ENCODE data around the gene PTPRG.
"Not testable (repeated sequence)": the region's sequence is repeated elsewhere in the genome, so short reads cannot be mapped to it uniquely, and the experiment has no call there.

PTPRG gene

DNA sequence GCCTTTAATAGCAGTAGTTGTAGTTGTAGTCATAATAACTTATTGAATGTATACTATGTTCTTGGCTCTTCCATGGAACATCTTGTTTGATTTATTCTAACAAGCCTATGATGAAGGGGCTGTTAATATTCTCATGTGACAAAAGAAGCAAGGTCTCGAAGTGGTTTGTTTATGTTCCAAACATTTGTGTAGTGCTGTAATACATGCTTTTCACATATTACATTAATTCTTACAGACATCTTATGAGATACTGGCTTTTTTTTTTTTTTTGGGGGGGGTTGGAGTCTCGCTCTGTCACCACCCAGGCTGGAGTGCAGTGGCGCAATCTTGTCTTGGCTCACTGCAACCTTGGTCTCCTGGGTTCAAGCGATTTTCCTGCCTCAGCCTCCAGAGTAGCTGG is 252.3 kb downstream of the PTPRG start:
- TF ChIP-seq, protein P1, sequence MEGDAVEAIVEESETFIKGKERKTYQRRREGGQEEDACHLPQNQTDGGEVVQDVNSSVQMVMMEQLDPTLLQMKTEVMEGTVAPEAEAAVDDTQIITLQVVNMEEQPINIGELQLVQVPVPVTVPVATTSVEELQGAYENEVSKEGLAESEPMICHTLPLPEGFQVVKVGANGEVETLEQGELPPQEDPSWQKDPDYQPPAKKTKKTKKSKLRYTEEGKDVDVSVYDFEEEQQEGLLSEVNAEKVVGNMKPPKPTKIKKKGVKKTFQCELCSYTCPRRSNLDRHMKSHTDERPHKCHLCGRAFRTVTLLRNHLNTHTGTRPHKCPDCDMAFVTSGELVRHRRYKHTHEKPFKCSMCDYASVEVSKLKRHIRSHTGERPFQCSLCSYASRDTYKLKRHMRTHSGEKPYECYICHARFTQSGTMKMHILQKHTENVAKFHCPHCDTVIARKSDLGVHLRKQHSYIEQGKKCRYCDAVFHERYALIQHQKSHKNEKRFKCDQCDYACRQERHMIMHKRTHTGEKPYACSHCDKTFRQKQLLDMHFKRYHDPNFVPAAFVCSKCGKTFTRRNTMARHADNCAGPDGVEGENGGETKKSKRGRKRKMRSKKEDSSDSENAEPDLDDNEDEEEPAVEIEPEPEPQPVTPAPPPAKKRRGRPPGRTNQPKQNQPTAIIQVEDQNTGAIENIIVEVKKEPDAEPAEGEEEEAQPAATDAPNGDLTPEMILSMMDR (conservative IDR thresholded peaks at IDR 0.05; ENCODE audit: low read depth, low read length), result no peak
- no peak for DNase-seq (ENCODE audit: low read depth)
- H3K4me3 ChIP-seq (ENCODE audit: low read length), result no peak overlapping the region

DNA sequence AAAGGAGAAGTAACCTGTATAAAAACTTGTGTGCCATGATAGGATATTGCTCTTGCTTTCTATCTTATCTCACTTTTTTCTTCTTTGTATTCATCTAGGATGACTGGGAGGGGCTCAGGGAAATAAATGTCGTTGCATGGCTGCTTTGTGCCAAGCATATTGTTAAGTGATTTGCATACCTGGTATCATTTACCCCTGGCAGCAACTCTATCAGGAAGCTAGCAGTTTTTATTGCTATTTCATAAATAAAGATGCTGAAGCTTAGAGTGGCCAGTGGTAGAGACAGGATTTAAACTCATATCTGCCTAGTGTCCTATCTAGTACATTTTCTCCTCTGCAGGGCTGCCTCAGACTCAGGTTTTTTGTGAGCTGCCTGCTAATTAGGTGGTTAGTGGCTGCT is 253.3 kb downstream of the PTPRG start:
- DNase-seq (ENCODE audit: low read depth), result no peak
- no peak overlapping the region for H3K4me3 ChIP-seq (ENCODE audit: low read length)
- TF ChIP-seq, protein P1 (conservative IDR thresholded peaks at IDR 0.05; ENCODE audit: low read depth, low read length), result no peak

DNA sequence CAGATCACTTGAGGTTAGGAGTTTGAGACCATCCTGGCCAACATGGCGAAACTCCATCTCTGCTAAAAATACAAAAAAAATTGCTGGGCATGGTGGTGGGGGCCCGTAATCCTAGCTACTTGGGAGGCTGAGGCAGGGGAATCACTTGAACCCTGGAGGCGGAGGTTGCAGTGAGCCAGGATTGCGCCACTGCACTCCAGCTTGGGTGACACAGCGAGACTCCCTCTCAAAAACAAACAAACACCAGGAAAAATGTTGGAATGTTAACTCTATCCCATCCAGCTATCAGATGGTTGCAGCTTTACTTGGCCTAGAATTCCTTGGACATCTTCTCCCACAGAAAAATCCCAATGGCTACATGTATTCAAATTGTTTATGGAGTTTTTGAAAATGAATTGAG is 254.9 kb downstream of the PTPRG start:
- not testable (repeated sequence) for H3K4me3 ChIP-seq (ENCODE audit: low read length); DNase-seq (ENCODE audit: low read depth)

DNA sequence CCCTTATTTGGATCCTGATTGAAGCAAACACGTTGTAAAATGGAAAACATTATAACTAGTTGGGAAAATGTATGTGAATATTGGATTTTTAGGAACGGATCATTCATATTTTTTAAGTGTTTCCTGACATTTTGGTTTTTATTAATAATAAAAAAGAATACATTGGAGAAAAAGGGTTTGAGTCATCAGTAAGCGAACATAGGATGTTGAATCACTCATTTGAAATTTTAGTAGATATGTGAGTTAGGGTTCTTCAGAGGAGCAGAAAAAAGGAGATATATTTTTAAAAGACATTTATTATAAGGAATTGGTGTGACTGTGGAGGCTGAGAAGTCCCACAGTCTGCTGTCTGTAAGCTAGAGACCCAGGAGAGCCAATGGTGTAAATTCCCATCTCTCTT is 258.5 kb downstream of the PTPRG start:
- no peak overlapping the region for H3K4me3 ChIP-seq (ENCODE audit: low read length)
- TF ChIP-seq, protein P1 (conservative IDR thresholded peaks at IDR 0.05; ENCODE audit: low read depth, low read length), result no peak
- no peak for DNase-seq (ENCODE audit: low read depth)

DNA sequence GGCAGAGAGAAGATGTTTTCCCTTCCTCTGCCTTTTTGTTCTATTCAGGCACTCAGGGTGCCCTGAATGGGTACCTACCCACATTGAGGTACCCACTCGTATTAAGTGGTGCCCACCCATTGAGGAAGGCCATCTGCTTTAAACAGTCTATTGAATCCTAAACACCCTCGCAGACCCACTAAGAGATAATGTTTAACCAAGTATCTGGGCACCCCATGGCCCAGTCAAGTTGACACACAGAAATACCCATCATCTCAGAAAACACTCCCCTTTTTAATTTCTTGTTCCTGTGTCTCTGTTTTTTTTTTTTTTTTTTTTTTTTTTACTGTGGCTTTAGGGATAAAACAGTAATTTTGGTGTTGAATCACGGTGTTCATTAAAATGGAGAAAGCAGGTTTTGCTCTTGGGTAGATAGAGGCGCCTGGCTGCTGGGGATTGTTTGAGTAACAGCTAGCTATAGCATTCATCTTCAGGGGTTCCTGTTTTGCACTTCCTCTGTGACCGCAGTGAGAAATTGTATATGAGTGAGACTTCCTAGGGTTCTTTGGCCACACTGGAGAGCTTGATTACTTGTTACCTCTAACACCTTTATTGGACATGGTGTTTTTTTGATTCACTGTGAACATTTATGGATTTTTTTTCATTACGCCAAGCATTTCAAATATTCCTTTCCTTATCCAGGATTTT is 259.1 kb downstream of the PTPRG start:
- TF ChIP-seq, protein P1 (conservative IDR thresholded peaks at IDR 0.05; ENCODE audit: low read depth, low read length), result no peak
- DNase-seq (ENCODE audit: low read depth), result no peak
- H3K4me3 ChIP-seq (ENCODE audit: low read length), result no peak overlapping the region

DNA sequence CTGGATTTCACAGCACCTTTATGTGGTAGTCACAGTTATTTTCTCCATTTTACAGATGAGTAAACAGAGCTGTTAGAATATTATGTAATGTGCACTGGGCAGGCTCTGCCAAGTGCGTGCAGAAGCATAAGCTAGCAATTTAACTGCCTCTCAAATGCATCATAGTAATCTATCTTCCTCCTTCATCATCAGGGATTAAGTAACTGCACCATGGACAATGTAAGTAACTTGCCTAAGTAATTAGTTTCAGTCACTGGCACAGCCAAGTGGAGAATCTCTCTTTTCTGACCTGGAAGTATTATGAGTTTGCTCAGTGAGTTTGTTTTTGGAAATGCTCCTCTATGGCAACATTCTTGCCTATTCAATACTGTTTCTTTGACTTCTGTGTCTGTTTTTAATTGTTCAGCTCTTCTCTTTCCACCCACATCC is 260.5 kb downstream of the PTPRG start:
- no peak overlapping the region for H3K4me3 ChIP-seq (ENCODE audit: low read length)
- TF ChIP-seq, protein P1 (conservative IDR thresholded peaks at IDR 0.05; ENCODE audit: low read depth, low read length), result no peak
- no peak for DNase-seq (ENCODE audit: low read depth)

DNA sequence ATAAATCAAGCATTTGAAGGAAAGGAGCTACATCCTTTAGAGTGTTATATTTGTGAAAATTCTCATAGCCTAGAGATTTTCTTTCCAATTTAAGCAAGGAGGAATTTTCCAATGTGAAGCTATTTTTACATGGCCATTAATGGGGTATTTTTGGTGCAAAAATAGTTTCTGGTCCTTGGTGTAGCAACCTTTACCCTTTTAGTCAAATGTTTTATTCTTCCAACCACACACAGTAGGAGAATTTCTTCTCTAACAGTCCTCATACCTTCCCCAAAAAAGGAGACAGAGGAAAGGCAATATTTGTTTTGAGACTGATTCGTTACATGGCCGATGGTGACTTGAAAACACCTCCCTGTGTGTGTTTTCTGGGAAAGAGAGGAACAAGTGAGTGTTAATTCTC is 261.2 kb downstream of the PTPRG start:
- TF ChIP-seq, protein P1 (conservative IDR thresholded peaks at IDR 0.05; ENCODE audit: low read depth, low read length), result no peak
- no peak overlapping the region for H3K4me3 ChIP-seq (ENCODE audit: low read length)
- no peak for DNase-seq (ENCODE audit: low read depth)
